ENCODE results near the gene ZBTB7C.

ZBTB7C gene

GRCh38 chr18:48027401-48027963 lies 381.7 kb downstream of the ZBTB7C start:
- Histone ChIP-seq H3K36me3 (no peaks in the 10 kb centered on the region), H3K4me1 (peaks cover 15% of the 10 kb centered on the region), H3K27me3 (no peaks in the 10 kb centered on the region), H3K4me3 (ENCODE audit: low read depth, low read length) (no peak overlapping the region), H3K9me3 (no peaks in the 10 kb centered on the region)
- TF ChIP-seq CTCF (IDR thresholded peaks at IDR 0.05; ENCODE audit: low read depth, low read length): no peak
- no peak for DNase-seq

DNA sequence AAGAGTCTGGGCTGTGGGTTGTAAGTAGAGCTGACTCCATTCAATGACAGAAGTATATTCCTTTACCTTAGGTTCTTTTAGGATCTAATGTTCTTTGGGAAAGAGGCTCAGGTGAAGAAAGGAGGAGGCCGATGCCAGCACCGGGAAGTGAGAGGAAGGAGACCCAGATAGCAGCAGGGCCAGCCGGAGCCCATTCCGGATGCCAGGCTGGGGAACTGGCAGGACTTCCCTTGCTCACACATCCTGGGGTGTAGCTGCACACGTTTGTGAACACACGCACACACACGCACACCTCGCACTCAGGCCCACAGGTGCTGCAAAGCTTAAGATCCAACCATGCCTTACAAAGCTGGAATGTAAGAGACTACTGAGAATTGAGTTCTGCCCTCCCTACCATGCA lies 383.0 kb downstream of the ZBTB7C start:
- DNase-seq: no peak
- Histone ChIP-seq H3K4me1 (peaks cover 10% of the 10 kb centered on the region), H3K27me3 (no peaks in the 10 kb centered on the region), H3K9me3 (no peaks in the 10 kb centered on the region), H3K4me3 (ENCODE audit: low read depth, low read length) (no peak overlapping the region), H3K36me3 (no peaks in the 10 kb centered on the region)
- TF ChIP-seq CTCF (IDR thresholded peaks at IDR 0.05; ENCODE audit: low read depth, low read length): no peak

GRCh38 chr18:48024881-48025660 lies 384.1 kb downstream of the ZBTB7C start:
- Histone ChIP-seq H3K4me1 (peaks cover 8% of the 10 kb centered on the region), H3K9me3 (no peaks in the 10 kb centered on the region), H3K36me3 (no peaks in the 10 kb centered on the region), H3K4me3 (ENCODE audit: low read depth, low read length) (no peak overlapping the region), H3K27me3 (no peaks in the 10 kb centered on the region)
- no peak for TF ChIP-seq CTCF (IDR thresholded peaks at IDR 0.05; ENCODE audit: low read depth, low read length)
- no peak for DNase-seq

DNA sequence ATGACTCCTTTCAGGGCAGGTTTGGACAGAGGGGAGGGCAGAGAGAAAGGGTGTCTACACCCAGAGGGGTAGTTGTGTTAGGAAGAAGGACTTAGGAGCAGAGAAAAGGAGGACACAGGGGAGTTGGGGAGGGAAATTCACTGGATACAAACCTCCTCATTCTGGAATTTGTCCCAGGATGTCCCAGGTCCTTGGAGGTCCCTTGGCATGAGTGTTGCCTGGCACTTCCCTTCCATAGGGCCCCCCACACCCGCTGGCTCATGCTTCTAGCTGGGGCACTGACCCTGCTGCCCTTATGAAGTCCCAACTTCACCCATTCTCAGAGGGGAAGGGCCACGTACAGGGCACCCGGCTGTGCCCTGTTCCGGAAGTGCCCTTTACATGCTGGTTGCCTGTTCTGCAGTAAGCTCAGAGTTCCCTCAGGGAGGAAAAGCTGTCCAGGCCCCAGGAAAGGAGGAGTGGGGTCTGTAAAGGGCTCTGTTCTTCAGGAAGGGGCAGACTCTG lies 385.1 kb downstream of the ZBTB7C start:
- TF ChIP-seq CTCF (IDR thresholded peaks at IDR 0.05; ENCODE audit: low read depth, low read length): no peak
- DNase-seq: no peak
- no peaks in the 10 kb centered on the region for H3K27me3 ChIP-seq
- H3K36me3 ChIP-seq: no peaks in the 10 kb centered on the region
- H3K4me1 ChIP-seq: peaks cover 8% of the 10 kb centered on the region
- H3K9me3 ChIP-seq: no peaks in the 10 kb centered on the region
- no peak overlapping the region for H3K4me3 ChIP-seq (ENCODE audit: low read depth, low read length)

GRCh38 chr18:48023334-48024008 lies 385.7 kb downstream of the ZBTB7C start:
- H3K36me3 ChIP-seq: no peaks in the 10 kb centered on the region
- DNase-seq: peak; percentile 85
- peaks cover 8% of the 10 kb centered on the region for H3K4me1 ChIP-seq
- H3K27me3 ChIP-seq: no peaks in the 10 kb centered on the region
- no peaks in the 10 kb centered on the region for H3K9me3 ChIP-seq
- H3K4me3 ChIP-seq (ENCODE audit: low read depth, low read length): peak overlapping the region; percentile 39
- TF ChIP-seq CTCF (IDR thresholded peaks at IDR 0.05; ENCODE audit: low read depth, low read length): peak; percentile 73
